ENCODE measurements around the gene SIRT6.
"Not testable (repeated sequence)": the region's sequence is repeated elsewhere in the genome, so short reads cannot be mapped to it uniquely, and the experiment has no call there.

Gene SIRT6

GRCh38 chr19:4199699-4200293 is 17.4 kb upstream of the SIRT6 start:
- DNase-seq (no peak), ATAC-seq (no peak)

GRCh38 chr19:4198467-4199126 is 16.2 kb upstream of the SIRT6 start:
- ATAC-seq (no peak), DNase-seq (no peak)

GRCh38 chr19:4197625-4198466 is 15.5 kb upstream of the SIRT6 start:
- ATAC-seq = no peak
- DNase-seq = no peak

- ATAC-seq (no peak), DNase-seq (no peak)
These were observed 14.9 kb upstream of the SIRT6 start for GRCh38 chr19:4197228-4197624.

GRCh38 chr19:4196587-4197148 is 14.3 kb upstream of the SIRT6 start:
- no peak for ATAC-seq
- no peak for DNase-seq

GRCh38 chr19:4196009-4196408 is 13.6 kb upstream of the SIRT6 start:
- no peak for ATAC-seq
- DNase-seq = no peak

- DNase-seq (no peak), ATAC-seq (no peak)
These were observed 12.0 kb upstream of the SIRT6 start for GRCh38 chr19:4194353-4194752.

- ATAC-seq = not testable (repeated sequence)
These were observed 10.2 kb upstream of the SIRT6 start for GRCh38 chr19:4192537-4192936.

GRCh38 chr19:4189641-4190040 is 7.3 kb upstream of the SIRT6 start:
- ATAC-seq = no peak

More at GRCh38 chr19:4192537-4192936, 10.2 kb upstream of the SIRT6 start:
- not testable (repeated sequence) for DNase-seq

GRCh38 chr19:4187313-4188122 is 5.2 kb upstream of the SIRT6 start:
- DNase-seq (no peak), ATAC-seq (no peak)

More at GRCh38 chr19:4189641-4190040, 7.3 kb upstream of the SIRT6 start:
- no peak for DNase-seq

- ATAC-seq (peak; percentile 57), DNase-seq (peak; percentile 92)
These were observed 4.0 kb upstream of the SIRT6 start for GRCh38 chr19:4186087-4186993.

GRCh38 chr19:4185413-4186086 is 3.2 kb upstream of the SIRT6 start:
- no peak for DNase-seq
- ATAC-seq = no peak

- DNase-seq = no peak
- no peak for ATAC-seq
These were observed 2.5 kb upstream of the SIRT6 start for GRCh38 chr19:4184718-4185352.

- ATAC-seq (no peak), DNase-seq (no peak)
These were observed 1.8 kb upstream of the SIRT6 start for GRCh38 chr19:4183967-4184717.

GRCh38 chr19:4181053-4181508 is 1.3 kb downstream of the SIRT6 start:
- DNase-seq = no peak
- ATAC-seq = no peak

- DNase-seq = no peak
- ATAC-seq = no peak
These were observed 3.4 kb downstream of the SIRT6 start for GRCh38 chr19:4178990-4179389.

- ATAC-seq (no peak), DNase-seq (no peak)
These were observed 5.2 kb downstream of the SIRT6 start for GRCh38 chr19:4177146-4177545.

- DNase-seq = no peak
- no peak for ATAC-seq
These were observed 6.8 kb downstream of the SIRT6 start for GRCh38 chr19:4175669-4175931.

Measured in stimulated activated naive CD8-positive, alpha-beta T cell treated with anti-CD3 and anti-CD28 coated beads, Interleukin-15, Interleukin-2, amounts not matched to agents 100 U/mL and 50 U/mL, for 24 hours (primary cell).